HG03039 (cell line): ENCODE measurements around the gene ZNF700.
"Not testable (repeated sequence)": the region's sequence is repeated elsewhere in the genome, so short reads cannot be mapped to it uniquely, and the experiment has no call there.

Experiments used
- ATAC-seq: cut with Tn5 transposase; IDR thresholded peaks from one replicate; pipeline ENCODE4 v1.9.1; 2021; ENCODE audit warnings: mild to moderate bottlenecking, moderate library complexity; ENCODE audit not compliant: unreplicated experiment

Gene ZNF700

GRCh38 chr19:11987405-11988281 is 62.7 kb downstream of the ZNF700 start:
- ATAC-seq = peak; percentile 67

GRCh38 chr19:11989112-11989456 is 64.2 kb downstream of the ZNF700 start:
- ATAC-seq = no peak

GRCh38 chr19:11991921-11992320 is 67.0 kb downstream of the ZNF700 start:
- not testable (repeated sequence) for ATAC-seq

- ATAC-seq = no peak
Observed at GRCh38 chr19:11995174-11995573, 70.3 kb downstream of the ZNF700 start.
